GM23338 (cell line): Measurements from ENCODE around the gene CKB.

Source experiments
- CREB1 ChIP-seq: fragments of 250-450 bp; sonication (Bioruptor Pico); IDR thresholded peaks from 2 replicates; pipeline ENCODE4 v1.5.0; 2020; ENCODE audit warnings: low read depth, mild to moderate bottlenecking, moderate library complexity
- EZH2 ChIP-seq: fragments of 200-600 bp; sonication (generic); IDR thresholded peaks from one replicate; pipeline ENCODE4 v1.8.0; 2017; ENCODE audit warnings: antibody characterized with exemption, mild to moderate bottlenecking, low read depth; ENCODE audit not compliant: unreplicated experiment
- EZH2phosphoT487 ChIP-seq: fragments of 200-600 bp; sonication (generic); IDR thresholded peaks from one replicate; pipeline ENCODE4 v1.8.1; 2018; ENCODE audit warnings: antibody characterized with exemption; ENCODE audit not compliant: unreplicated experiment
- JUNB ChIP-seq: IDR thresholded peaks from one replicate; pipeline ENCODE4 v1.6.1; 2016; ENCODE audit warnings: antibody characterized with exemption; ENCODE audit not compliant: unreplicated experiment
- POLR2AphosphoS5 ChIP-seq: IDR thresholded peaks from 2 replicates; pipeline ENCODE4 v1.6.1; 2016; ENCODE audit warnings: antibody characterized with exemption, low read depth
- STAT1 ChIP-seq: IDR thresholded peaks from one replicate; pipeline ENCODE4 v1.6.1; 2016; ENCODE audit warnings: antibody characterized with exemption; ENCODE audit not compliant: unreplicated experiment
- ZNF114 ChIP-seq: fragments of 250-450 bp; sonication (Bioruptor Pico); IDR thresholded peaks from 2 replicates; pipeline ENCODE4 v1.5.0; 2020; ENCODE audit warnings: mild to moderate bottlenecking, moderate library complexity
- ZNF331 ChIP-seq: fragments of 250-450 bp; sonication (Bioruptor Pico); IDR thresholded peaks from 2 replicates; pipeline ENCODE4 v1.5.0; 2020; ENCODE audit warnings: low read depth, mild to moderate bottlenecking, moderate library complexity
- TF ChIP-seq, protein P1 (sequence below), 2 experiments: fragments of 200-600 bp in 1 of 2; sonication (generic) in 1 of 2; conservative IDR thresholded peaks; 2 replicates each; pipeline versions ENCODE4 v1.5.1 to v1.6.1; 2016 to 2017; ENCODE audit warnings: antibody characterized with exemption in 2 of 2, low read depth in 2 of 2, mild to moderate bottlenecking in 2 of 2, moderate library complexity in 1 of 2
- TF ChIP-seq, protein P2 (sequence below): IDR thresholded peaks from one replicate; pipeline ENCODE4 v1.6.1; 2018; ENCODE audit warnings: antibody characterized with exemption; ENCODE audit not compliant: unreplicated experiment
- TF ChIP-seq, protein P3 (sequence below): fragments of 250-450 bp; sonication (Bioruptor Pico); IDR thresholded peaks from 2 replicates; pipeline ENCODE4 v1.5.0; 2020; ENCODE audit warnings: mild to moderate bottlenecking, moderate library complexity
- TF ChIP-seq, protein P4 (sequence below): IDR thresholded peaks from 2 replicates; pipeline ENCODE4 v1.6.1; 2016; ENCODE audit warnings: antibody characterized with exemption

DNA sequence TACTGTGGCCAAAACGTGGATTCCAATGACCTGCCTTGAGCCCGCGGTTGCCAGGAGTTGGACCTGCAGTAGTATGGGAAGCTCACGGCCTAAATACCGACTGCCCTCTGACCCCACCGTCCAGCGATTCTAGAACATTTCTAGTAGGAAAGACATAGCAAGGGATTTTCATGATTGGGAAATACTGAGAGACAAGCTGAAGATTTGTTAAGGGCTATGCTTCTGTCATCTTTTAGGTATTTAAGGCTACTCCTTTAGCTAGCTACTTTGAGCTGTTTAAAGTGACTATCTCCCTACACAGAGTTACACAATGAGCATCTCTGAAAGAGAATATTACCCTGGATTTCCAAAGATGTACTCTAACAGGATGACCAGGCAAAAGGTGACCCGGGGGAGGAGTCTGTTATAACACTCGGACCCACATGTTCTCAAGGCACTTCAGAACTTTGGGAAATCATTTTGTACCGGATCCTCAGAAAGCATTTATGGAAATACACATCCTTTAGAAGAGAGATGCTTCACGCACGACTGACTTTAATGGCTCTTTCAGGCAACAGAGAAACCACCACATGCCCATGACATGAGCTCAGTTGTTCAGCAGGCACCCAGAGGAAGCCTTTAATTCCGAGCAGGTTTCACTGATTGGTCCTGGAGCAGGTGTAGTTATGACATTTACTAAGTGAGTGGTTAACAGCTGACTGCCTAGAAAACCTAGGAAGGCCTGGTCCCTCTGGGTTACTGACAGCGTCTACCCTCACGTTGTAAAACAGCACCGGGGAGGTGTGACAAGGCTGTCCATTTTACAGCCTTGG is 35.6 kb upstream of the CKB start:
- TF ChIP-seq CREB1 (no peak), ZNF331 (no peak), POLR2AphosphoS5 (no peak), EZH2 (no peak), ZNF114 (CRISPR knock-in tag) (no peak), EZH2phosphoT487 (no peak), STAT1 (no peak), JUNB (no peak)
- TF ChIP-seq, protein P1, sequence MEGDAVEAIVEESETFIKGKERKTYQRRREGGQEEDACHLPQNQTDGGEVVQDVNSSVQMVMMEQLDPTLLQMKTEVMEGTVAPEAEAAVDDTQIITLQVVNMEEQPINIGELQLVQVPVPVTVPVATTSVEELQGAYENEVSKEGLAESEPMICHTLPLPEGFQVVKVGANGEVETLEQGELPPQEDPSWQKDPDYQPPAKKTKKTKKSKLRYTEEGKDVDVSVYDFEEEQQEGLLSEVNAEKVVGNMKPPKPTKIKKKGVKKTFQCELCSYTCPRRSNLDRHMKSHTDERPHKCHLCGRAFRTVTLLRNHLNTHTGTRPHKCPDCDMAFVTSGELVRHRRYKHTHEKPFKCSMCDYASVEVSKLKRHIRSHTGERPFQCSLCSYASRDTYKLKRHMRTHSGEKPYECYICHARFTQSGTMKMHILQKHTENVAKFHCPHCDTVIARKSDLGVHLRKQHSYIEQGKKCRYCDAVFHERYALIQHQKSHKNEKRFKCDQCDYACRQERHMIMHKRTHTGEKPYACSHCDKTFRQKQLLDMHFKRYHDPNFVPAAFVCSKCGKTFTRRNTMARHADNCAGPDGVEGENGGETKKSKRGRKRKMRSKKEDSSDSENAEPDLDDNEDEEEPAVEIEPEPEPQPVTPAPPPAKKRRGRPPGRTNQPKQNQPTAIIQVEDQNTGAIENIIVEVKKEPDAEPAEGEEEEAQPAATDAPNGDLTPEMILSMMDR (conservative IDR thresholded peaks at IDR 0.05; ENCODE audit: low read depth in 2 of 2), result no peak
- TF ChIP-seq, protein P2, sequence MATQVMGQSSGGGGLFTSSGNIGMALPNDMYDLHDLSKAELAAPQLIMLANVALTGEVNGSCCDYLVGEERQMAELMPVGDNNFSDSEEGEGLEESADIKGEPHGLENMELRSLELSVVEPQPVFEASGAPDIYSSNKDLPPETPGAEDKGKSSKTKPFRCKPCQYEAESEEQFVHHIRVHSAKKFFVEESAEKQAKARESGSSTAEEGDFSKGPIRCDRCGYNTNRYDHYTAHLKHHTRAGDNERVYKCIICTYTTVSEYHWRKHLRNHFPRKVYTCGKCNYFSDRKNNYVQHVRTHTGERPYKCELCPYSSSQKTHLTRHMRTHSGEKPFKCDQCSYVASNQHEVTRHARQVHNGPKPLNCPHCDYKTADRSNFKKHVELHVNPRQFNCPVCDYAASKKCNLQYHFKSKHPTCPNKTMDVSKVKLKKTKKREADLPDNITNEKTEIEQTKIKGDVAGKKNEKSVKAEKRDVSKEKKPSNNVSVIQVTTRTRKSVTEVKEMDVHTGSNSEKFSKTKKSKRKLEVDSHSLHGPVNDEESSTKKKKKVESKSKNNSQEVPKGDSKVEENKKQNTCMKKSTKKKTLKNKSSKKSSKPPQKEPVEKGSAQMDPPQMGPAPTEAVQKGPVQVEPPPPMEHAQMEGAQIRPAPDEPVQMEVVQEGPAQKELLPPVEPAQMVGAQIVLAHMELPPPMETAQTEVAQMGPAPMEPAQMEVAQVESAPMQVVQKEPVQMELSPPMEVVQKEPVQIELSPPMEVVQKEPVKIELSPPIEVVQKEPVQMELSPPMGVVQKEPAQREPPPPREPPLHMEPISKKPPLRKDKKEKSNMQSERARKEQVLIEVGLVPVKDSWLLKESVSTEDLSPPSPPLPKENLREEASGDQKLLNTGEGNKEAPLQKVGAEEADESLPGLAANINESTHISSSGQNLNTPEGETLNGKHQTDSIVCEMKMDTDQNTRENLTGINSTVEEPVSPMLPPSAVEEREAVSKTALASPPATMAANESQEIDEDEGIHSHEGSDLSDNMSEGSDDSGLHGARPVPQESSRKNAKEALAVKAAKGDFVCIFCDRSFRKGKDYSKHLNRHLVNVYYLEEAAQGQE, result no peak
- TF ChIP-seq, protein P3, sequence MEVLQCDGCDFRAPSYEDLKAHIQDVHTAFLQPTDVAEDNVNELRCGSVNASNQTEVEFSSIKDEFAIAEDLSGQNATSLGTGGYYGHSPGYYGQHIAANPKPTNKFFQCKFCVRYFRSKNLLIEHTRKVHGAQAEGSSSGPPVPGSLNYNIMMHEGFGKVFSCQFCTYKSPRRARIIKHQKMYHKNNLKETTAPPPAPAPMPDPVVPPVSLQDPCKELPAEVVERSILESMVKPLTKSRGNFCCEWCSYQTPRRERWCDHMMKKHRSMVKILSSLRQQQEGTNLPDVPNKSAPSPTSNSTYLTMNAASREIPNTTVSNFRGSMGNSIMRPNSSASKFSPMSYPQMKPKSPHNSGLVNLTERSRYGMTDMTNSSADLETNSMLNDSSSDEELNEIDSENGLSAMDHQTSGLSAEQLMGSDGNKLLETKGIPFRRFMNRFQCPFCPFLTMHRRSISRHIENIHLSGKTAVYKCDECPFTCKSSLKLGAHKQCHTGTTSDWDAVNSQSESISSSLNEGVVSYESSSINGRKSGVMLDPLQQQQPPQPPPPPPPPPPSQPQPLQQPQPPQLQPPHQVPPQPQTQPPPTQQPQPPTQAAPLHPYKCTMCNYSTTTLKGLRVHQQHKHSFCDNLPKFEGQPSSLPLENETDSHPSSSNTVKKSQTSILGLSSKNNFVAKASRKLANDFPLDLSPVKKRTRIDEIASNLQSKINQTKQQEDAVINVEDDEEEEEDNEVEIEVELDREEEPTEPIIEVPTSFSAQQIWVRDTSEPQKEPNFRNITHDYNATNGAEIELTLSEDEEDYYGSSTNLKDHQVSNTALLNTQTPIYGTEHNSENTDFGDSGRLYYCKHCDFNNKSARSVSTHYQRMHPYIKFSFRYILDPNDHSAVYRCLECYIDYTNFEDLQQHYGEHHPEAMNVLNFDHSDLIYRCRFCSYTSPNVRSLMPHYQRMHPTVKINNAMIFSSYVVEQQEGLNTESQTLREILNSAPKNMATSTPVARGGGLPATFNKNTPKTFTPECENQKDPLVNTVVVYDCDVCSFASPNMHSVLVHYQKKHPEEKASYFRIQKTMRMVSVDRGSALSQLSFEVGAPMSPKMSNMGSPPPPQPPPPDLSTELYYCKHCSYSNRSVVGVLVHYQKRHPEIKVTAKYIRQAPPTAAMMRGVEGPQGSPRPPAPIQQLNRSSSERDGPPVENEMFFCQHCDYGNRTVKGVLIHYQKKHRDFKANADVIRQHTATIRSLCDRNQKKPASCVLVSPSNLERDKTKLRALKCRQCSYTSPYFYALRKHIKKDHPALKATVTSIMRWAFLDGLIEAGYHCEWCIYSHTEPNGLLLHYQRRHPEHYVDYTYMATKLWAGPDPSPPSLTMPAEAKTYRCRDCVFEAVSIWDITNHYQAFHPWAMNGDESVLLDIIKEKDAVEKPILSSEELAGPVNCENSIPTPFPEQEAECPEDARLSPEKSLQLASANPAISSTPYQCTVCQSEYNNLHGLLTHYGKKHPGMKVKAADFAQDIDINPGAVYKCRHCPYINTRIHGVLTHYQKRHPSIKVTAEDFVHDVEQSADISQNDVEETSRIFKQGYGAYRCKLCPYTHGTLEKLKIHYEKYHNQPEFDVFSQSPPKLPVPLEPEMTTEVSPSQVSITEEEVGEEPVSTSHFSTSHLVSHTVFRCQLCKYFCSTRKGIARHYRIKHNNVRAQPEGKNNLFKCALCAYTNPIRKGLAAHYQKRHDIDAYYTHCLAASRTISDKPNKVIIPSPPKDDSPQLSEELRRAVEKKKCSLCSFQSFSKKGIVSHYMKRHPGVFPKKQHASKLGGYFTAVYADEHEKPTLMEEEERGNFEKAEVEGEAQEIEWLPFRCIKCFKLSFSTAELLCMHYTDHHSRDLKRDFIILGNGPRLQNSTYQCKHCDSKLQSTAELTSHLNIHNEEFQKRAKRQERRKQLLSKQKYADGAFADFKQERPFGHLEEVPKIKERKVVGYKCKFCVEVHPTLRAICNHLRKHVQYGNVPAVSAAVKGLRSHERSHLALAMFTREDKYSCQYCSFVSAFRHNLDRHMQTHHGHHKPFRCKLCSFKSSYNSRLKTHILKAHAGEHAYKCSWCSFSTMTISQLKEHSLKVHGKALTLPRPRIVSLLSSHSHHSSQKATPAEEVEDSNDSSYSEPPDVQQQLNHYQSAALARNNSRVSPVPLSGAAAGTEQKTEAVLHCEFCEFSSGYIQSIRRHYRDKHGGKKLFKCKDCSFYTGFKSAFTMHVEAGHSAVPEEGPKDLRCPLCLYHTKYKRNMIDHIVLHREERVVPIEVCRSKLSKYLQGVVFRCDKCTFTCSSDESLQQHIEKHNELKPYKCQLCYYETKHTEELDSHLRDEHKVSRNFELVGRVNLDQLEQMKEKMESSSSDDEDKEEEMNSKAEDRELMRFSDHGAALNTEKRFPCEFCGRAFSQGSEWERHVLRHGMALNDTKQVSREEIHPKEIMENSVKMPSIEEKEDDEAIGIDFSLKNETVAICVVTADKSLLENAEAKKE (CRISPR knock-in tag), result no peak
- TF ChIP-seq, protein P4, sequence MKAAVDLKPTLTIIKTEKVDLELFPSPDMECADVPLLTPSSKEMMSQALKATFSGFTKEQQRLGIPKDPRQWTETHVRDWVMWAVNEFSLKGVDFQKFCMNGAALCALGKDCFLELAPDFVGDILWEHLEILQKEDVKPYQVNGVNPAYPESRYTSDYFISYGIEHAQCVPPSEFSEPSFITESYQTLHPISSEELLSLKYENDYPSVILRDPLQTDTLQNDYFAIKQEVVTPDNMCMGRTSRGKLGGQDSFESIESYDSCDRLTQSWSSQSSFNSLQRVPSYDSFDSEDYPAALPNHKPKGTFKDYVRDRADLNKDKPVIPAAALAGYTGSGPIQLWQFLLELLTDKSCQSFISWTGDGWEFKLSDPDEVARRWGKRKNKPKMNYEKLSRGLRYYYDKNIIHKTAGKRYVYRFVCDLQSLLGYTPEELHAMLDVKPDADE, result no peak
